Measurements from ENCODE around the gene CMTM2.

GRCh38 chr16:66635406-66635805, 56.1 kb downstream of the CMTM2 start:
- TF ChIP-seq EZH2 (IDR thresholded peaks at IDR 0.05; ENCODE audit: insufficient read depth, low read length) = no peak
- TF ChIP-seq, protein P1, sequence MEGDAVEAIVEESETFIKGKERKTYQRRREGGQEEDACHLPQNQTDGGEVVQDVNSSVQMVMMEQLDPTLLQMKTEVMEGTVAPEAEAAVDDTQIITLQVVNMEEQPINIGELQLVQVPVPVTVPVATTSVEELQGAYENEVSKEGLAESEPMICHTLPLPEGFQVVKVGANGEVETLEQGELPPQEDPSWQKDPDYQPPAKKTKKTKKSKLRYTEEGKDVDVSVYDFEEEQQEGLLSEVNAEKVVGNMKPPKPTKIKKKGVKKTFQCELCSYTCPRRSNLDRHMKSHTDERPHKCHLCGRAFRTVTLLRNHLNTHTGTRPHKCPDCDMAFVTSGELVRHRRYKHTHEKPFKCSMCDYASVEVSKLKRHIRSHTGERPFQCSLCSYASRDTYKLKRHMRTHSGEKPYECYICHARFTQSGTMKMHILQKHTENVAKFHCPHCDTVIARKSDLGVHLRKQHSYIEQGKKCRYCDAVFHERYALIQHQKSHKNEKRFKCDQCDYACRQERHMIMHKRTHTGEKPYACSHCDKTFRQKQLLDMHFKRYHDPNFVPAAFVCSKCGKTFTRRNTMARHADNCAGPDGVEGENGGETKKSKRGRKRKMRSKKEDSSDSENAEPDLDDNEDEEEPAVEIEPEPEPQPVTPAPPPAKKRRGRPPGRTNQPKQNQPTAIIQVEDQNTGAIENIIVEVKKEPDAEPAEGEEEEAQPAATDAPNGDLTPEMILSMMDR (IDR thresholded peaks at IDR 0.05; ENCODE audit: insufficient read depth, low read depth, low read length) = no peak
